22Rv1 (cell line): ENCODE results near the gene NLGN3.

ENCODE experiments used
- ZFX ChIP-seq: fragments of 450-650 bp; IDR thresholded peaks from 2 replicates; pipeline ENCODE4 v1.6.1; 2017; ENCODE audit warnings: antibody characterized with exemption, borderline replicate concordance
- TF ChIP-seq, protein P1 (sequence below): fragments of 450-650 bp; IDR thresholded peaks from 2 replicates; pipeline ENCODE4 v1.5.1; 2017; ENCODE audit warnings: mild to moderate bottlenecking

DNA sequence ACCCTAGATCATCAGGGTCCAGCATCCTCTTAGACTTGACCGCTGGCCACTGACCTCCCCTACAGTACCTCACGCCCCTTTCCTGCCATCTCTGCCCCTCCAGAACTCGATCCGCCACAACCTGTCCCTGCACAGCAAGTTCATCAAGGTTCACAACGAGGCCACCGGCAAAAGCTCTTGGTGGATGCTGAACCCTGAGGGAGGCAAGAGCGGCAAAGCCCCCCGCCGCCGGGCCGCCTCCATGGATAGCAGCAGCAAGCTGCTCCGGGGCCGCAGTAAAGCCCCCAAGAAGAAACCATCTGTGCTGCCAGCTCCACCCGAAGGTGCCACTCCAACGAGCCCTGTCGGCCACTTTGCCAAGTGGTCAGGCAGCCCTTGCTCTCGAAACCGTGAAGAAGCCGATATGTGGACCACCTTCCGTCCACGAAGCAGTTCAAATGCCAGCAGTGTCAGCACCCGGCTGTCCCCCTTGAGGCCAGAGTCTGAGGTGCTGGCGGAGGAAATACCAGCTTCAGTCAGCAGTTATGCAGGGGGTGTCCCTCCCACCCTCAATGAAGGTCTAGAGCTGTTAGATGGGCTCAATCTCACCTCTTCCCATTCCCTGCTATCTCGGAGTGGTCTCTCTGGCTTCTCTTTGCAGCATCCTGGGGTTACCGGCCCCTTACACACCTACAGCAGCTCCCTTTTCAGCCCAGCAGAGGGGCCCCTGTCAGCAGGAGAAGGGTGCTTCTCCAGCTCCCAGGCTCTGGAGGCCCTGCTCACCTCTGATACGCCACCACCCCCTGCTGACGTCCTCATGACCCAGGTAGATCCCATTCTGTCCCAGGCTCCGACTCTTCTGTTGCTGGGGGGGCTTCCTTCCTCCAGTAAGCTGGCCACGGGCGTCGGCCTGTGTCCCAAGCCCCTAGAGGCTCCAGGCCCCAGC is 43.8 kb upstream of the NLGN3 start:
- TF ChIP-seq, protein P1, sequence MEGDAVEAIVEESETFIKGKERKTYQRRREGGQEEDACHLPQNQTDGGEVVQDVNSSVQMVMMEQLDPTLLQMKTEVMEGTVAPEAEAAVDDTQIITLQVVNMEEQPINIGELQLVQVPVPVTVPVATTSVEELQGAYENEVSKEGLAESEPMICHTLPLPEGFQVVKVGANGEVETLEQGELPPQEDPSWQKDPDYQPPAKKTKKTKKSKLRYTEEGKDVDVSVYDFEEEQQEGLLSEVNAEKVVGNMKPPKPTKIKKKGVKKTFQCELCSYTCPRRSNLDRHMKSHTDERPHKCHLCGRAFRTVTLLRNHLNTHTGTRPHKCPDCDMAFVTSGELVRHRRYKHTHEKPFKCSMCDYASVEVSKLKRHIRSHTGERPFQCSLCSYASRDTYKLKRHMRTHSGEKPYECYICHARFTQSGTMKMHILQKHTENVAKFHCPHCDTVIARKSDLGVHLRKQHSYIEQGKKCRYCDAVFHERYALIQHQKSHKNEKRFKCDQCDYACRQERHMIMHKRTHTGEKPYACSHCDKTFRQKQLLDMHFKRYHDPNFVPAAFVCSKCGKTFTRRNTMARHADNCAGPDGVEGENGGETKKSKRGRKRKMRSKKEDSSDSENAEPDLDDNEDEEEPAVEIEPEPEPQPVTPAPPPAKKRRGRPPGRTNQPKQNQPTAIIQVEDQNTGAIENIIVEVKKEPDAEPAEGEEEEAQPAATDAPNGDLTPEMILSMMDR, result no peak
- TF ChIP-seq ZFX, result no peak
